GM18870 (cell line): ENCODE results near the gene SUDS3.
"Not testable (repeated sequence)": the region's sequence is repeated elsewhere in the genome, so short reads cannot be mapped to it uniquely, and the experiment has no call there.

ENCODE experiments used
- ATAC-seq: cut with Tn5 transposase; IDR thresholded peaks from one replicate; pipeline ENCODE4 v1.9.1; 2021; ENCODE audit warnings: moderate library complexity; ENCODE audit not compliant: unreplicated experiment

Gene SUDS3

DNA sequence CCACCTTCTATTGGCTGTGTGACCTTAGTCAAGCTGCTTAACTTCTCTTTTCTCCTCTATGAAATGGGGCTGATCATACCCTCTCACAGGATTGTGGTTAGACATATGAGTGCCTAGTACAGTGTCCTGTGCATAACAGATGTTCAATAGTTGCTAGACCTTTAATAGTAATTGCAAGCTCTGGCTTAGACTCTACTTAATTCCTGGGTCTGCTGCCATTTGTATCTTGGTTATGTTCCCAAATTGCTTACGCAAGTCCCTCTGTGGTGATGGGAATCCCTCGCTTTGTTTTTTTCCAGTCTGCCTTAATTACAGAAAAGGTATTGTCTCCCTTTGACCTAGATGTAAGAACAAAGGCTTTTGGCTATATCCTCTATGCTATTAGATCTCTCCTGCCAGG is 15.1 kb downstream of the SUDS3 start:
- ATAC-seq = no peak

DNA sequence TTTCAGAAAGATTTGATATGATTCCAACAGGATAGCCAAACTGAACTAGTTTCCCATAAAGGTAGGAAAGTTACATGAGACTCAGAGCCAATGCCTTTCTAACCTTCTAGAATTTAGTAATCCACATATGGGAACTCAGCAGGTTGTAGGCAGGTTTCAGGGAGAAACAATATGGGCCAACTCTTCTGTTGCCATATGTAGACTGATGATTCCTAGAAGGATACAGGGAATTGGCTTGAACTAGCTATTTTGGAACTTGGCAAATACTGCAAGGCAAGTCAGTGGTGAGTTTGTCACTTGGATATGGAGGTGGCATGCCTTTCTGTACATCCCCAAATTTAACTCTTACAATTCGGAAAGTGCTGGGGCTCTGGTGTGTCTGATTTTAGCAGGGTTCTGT is 15.5 kb downstream of the SUDS3 start:
- no peak for ATAC-seq

DNA sequence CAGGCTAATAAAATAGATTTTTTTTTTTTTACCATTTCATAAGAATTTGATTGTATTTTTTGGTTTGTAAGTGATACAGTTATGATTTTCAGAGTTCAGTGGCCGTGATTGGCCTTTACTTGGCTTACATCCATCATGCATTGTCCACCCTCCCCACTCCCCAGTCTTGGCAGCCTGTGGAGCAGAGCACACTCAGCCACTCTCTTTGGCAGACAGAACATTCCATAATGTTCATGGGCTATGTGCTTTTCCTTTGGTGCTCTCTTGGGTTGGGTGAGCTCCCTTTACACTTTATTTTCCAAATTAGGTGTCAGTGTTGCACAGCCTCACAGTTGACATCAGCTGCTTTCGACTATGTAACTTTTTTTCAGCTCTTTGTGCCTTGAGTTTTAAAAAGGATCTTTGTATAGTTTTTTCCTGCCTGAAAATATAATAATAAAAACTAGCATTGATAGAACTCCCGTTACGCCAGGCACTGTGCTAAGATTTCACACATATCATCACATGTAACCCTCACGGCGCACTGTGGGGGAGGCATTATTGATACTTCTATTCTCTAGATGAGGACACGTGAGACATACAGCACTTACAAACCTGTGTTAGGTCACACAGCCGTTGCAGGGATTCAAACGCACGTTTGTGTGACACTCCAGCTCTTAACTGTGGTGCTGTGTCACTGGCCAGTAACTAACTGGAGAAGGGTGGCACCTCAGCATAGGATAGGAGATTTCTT is 21.5 kb downstream of the SUDS3 start:
- ATAC-seq = no peak

DNA sequence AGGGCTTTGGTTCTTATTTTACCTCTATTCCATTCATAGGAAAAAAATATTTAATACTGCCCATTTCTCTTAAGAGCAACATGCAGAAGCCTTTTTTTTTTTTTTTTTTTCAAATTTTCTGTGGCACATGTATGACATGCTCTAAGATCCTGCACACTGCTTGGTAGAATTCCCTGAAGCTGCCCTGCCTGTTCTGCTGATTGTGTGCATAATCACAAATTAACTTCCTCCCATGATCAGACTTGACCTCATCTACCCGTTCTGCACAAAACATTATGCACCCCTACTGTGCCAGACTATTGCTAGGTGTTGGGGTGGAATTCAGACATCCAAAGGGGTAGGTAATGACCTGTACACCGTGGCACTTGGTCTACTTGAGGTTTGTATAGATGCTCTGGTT is 22.2 kb downstream of the SUDS3 start:
- no peak for ATAC-seq

DNA sequence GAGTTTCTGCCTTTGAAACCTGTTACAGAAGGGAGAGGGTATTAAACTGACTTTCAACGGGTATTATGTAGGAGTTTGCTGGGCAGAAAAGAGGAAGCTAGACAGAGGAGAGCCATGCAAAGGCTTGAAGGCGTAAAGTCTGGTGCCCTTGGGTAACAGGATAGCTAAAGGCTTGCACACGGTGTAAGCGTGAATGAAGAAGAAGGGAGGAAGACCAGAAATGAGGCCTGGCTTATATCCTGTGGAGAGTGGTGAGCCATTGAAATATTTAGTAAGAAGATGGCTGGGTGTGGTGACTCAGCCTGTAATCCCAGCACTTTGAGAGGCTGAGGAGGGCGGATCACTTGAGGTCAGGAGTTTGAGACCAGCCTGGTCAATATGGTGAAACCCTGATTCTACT is 22.6 kb downstream of the SUDS3 start:
- ATAC-seq = no peak

DNA sequence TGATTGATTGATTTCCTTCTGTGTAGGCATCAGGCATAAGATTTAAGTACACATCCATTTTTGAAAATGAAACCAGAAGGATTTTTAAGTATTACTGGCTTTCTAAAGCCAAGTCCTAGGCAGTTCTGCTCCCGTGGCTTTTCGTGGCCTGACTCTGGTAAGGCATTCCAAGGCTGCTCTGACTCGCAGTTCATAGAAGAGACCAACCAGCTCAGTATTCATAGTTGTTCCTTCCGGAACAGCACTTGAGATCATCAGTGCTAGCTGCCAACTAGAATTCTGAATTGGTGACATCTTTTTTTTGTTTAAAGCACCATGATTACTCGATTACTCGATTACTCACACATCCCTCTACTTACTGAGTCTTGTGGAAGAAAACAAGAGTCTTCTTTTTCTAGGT is 25.9 kb downstream of the SUDS3 start:
- no peak for ATAC-seq

DNA sequence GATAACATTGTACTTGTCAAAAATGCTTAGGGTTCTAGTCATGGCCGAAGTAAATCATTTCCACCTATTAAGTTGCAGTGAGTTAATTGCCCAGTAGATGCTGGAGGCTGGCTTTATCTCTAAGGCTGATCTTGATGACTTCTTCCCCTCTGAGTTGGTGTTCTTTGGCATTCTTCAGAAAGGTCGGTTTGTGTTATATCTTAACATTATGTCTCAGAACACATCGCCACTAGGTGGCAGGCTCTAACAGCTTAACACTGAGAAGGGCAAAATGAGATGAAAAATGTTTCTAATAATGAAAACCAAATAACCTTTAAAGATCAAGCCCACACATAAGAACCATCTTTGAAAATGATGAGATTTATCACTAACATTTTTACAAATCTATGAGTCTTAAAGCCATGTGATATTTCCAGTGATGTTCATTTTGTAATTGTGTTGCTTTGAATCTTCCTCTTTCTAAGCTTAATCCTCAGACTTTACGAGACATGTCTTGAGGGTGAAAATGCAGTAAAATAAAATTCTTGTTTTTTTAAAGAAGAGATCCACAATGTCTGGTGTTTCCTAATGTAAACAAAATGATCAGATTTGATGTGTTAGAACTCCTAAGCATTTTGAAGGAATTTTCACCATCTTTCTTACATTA is 28.6 kb downstream of the SUDS3 start:
- no peak for ATAC-seq

DNA sequence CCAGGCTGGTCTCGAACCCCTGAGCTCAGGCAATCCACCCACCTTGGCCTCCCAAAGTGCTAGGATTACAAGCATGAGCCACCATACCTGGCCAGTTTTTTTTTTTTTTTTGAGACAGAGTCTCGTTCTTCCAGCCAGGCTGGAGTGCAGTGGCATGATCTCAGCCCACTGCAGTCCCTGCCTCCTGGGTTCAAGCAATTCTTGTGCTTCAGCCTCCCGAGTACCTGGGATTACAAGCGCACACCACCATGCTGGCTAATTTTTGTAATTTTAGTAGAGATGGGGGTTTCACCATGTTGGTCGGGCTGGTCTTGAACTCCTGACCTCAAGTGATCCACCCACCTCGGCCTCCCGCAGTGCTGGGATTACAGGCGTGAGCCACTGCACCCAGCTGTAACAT is 31.9 kb downstream of the SUDS3 start:
- not testable (repeated sequence) for ATAC-seq

DNA sequence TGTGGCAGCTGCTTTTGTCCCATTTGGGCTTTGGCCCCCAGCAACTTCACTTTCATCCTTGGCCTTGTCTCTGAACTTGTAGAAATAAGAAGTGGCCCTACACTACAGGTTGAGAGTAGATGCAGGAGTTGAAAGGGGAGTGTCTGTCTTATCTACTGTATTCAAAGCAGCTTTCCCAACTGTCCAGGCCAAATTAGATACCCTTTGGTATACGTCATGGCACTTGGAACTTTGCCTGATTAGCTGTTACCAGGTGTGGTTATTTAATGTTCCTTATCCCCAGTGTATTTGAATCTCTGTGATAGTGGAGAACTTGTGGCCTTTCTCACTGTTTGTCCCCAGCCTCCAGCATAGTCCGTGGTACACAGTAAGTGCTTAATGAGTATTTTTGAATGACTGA is 33.5 kb downstream of the SUDS3 start:
- ATAC-seq = no peak

DNA sequence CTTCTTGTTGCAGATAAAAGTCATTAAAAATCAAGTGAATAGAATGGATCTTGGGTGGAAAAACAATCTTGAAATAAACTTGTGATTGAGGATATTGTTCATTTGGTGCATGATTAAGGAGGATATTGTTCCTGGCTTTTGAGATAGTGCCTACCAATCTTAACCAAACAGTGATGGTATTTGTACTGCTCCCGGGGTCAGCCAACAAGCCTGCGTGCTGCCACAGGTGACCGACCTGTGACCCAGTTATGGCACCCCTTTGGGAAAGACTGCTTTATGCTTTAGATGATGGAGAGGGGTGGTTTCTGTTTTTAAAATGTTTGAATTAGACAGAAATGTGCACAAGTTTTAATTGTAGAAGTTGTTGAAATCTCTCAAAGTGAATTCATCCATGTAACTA is 41.6 kb downstream of the SUDS3 start:
- ATAC-seq = no peak

DNA sequence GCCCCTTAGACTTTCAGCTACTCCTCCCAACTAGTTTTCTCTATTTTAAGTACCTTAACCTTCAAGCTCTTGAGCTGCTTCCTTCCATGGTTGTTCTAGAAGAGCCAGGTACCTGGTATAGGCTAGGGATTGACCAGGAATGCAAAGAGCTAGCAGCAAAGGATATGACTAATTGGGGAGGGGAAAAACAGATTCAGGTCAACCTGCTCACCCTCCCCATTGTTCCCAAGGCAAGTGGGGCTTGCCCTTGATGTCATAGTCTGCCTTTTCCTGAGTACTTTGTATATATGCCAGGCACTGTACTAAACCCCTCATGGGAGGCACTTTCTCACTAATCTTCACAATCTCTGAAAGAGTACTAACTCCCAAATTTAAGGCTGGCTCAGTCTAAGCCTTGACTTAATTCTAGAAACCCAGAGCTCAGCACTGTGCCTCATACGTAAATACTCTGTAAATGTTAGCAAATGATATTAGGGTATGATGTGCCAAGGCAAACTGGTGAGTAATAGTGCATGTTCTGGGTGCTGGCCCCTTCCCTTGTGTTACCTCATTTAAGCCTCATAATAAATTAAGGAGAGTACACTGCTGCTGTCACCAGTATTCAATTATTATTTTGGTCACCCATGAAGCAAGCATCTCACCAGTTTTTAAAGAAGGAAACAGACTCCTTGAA is 42.2 kb downstream of the SUDS3 start:
- no peak for ATAC-seq

DNA sequence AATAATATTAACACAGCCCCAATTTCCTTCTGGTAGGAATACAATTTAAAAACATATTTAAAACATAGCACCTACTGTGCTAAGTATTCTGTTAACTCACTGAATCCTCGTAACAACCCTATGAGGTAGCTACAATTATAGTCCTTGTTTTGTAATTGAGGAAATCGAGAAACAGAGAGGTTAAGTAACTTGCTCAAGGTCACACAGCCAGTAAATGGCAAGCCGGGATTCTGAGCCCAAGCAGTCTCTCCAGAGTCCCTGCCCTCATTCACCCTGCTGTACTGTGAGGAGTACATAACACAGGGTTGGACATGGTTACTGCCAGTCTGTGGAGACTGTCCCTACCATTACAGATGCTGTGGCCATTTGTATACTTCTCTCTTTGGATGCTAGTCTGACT is 44.3 kb downstream of the SUDS3 start:
- no peak for ATAC-seq

DNA sequence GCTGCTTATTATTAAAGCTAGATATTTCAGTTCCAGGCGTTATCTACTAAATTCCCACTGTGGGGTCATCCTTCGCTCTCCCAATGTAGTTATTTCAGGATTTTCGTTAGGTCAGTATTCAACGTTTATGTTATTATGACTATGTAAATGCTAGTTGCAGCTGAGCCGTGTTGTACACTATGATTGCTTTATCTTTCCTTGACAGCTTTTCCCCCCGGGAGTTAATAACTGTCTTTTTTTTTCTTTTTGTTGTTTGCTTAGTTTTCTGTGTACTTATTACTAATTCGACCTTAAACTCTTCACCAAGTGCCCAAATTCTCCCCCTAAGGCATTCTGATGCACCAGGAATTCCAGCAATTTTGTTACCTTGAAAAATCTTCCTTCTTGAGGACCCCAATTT is 48.5 kb downstream of the SUDS3 start:
- no peak for ATAC-seq

DNA sequence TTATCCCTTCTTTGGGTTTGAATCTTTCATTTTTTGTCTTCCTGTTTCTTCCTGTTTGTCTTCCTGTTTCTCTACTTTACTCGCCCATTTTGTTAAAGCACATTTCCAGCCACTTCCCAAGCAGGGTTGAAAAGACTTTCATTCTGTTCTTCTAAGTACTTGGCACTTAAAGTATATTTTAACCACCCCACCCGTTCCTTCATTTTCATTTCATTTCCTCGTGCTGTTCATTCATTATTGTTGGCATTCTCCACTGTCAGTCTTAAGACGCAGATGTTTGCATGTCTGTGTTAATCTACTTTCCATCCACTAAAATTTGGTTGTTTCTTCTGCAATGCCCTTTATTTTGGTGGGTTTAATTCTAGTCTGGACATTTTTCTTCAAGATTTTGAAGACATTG is 49.0 kb downstream of the SUDS3 start:
- ATAC-seq = no peak

DNA sequence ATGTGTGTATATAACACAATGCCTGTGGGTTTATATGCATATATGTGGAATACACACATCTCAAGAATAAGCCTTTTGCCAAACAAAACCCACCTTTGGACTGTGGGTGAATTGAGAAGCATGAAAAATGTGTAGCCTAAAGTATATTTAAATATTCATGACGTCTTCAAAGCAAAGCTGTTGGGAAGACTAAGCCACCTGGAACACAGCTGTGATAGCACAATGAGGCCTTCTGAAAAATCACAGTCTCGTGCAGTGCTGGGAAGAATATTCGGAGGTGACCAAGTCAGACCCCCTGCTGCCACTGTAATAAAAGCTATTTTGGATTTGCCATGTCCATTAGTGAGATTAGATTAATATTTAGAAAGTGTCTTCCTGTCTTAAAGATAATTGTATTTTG is 51.5 kb downstream of the SUDS3 start:
- no peak for ATAC-seq

DNA sequence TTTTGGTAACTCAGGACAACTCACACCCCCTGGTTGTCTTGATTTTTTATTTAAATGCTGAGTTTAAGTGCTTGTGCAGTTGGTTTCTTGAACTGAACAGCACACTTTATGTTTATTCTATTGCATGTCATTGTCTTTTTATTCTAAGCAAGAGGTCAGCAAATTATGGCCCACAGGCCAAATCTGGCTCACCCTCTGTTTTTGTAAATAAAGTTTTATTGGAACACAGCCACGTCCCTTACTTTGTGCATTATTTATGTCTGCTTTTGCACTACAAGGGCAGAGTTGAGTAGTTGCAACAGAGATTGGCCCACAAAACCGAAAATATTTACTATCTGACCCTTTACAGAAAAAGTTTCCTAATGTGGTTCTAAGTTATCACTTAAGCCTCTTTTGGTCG is 52.3 kb downstream of the SUDS3 start:
- no peak for ATAC-seq

DNA sequence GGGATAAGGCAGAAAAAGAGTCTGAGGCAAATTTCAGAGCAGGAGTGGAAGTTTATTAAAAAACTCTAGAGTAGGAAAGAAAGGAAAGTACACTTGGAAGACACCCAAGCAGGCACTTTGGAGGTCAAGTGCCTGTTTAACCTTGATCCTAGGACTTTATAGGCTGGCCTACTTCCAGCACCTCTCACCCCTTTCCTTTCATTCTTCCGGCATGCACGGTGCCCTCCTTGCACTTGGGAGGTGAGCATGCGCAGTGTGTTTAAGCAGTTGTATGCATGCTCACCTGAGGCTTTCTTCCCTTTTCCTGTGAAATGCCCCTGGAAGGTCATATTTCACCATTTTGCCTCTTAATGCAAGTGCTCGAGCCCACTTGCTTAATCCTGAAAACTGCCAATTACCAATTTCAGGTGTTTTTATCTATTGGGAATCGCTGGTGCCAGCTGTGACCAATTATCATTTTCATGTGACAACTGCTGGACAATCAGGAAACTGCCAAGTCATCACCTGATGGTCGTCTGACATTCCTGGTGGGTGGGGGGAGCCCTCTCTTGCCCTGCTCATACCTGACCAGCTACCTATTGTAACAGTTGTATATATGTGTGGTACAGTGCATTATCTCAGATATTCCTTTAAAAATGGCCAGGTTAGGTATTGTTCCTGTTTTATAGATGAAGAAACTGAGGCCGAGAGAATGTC is 53.5 kb downstream of the SUDS3 start:
- ATAC-seq = no peak

DNA sequence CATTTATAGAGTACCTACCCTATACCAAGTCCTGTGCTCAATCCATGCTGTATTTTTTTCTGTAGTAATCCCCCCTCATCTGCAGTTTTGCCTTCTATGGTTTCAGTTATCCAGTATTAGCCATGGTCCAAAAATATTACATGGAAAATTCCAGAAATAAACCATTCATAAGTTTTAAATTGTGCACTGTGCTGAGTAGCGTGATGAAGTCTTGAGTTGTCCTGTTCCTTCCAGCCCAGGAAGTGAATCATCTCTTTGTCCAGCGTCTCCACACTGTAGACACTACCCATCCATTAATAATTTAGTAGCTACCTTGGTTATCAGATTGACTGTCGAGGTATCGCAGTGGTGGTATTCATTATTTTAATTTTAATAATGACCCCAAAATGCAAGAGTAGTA is 54.2 kb downstream of the SUDS3 start:
- ATAC-seq = no peak

DNA sequence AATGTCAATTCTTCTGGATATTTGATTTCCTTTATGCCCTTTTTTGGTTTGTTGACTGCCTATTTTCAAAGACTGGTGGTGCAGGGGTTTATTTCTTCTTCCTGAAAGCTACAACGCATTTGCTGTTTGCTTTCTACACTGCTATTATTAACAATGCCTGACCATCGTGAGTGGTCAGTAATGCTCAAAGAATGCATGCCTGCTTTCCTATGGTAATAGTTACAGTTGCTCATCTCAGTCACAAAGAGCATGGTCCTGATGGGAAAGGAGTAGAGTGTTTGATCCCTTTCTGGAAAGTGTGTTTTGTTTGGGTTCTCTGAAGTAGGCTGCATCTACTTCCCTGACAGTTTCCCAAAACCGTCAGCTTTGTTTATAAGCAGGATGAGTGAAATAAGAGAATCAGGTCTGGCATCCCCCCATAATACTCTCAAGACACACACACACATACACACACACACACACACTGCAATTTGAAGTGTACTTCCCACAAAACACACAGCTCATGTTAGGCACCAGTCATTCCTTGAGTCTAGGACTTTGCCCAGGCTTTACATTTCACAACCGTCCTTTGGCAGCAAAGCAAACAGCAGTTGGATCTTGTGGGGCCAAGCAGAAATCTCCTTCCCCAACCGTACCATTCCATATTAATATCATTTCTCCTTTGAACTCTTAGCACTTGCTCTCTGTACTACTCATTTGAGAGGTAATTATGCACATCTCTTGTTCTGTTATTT is 56.6 kb downstream of the SUDS3 start:
- ATAC-seq = no peak

DNA sequence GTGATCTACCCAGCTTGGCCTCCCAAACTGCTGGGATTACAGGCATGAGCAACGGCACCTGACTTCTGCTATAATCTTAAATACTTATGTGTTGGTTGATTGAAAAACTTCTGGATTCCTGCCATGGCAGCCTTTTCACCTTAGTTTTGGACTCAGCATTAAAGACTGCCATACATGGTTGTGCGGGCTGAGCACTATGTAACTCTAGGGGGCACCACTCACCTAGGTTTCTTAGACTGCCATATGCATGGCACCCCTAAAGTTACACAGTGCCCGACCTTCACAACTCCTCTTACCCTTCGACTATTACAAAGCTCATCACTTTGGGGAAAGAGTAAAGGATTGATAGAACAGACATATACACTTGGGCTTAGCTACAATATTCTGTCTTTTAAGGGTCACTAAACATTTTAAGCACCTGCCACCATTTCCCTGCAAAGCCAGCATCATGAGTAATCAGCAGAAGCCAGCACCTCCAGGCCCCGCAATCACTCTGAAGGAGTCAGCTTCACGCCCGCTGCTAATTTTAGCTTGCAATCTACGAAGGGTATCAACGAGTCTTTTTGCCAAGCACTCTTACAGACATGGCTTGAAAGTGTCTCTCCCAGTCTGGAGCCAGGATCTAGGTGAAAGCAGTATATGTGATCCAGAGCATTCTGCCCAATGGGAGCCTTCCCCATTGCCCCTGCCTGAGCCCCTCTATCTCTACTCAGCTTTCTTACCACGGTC is 59.8 kb downstream of the SUDS3 start:
- ATAC-seq = no peak
